ENCODE data around the gene SPRR2F. TPM values are rescaled to one million over a fixed set of nuclear protein-coding genes. Genes with fewer than 3 reads are reported as not detected.

Gene SPRR2F
- total RNA-seq, 2 donors from 2014 or later = not detected

DNA sequence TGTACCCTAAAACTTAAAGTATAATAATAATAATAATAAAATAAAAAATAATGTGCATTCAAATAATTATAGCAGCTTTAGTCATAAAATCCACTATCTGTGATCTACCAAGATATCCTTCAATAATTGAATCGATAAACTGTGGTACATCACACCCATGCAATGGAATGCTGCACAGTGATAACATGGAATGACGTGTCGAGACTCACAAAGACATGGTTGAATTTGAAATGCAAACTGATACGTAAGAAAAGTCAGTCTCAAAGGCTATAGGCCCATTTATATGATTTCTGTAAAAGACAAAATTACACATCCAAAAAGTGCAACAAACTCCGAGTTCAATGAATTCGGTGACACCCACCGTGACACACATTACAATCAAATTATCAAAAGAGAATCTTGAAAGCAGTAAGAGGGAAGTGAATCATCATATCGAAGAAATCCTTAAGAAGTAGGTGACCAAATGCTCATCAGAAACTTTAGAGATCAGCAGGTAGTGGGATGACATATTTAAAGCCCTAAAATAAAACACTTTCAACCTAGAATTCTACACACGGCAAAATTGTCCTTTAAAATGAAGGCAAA lies 13.8 kb downstream of the SPRR2F start:
- Mint-ChIP-seq H3K36me3 (ENCODE audit: low read depth) (no peaks in the 10 kb centered on the region), H3K27me3 (ENCODE audit: insufficient read depth) (no peaks in the 10 kb centered on the region), H3K9me3 (no peaks in the 10 kb centered on the region), H3K4me1 (no peaks in the 10 kb centered on the region), H3K27ac (no peak overlapping the region), H3K4me3 (no peak overlapping the region)
- Histone ChIP-seq H3K9ac (ENCODE audit: extremely low read depth, low read length, poor library complexity, severe bottlenecking) (no peak overlapping the region), H3K9me3 (ENCODE audit: control insufficient read depth, low read length) (no peaks in the 10 kb centered on the region), H3K27ac (ENCODE audit: low read depth, low read length) (no peak overlapping the region), H3K36me3 (ENCODE audit: control insufficient read depth, insufficient read depth, low read length) (no peaks in the 10 kb centered on the region), H3K27me3 (ENCODE audit: control insufficient read depth, insufficient read depth, low read length, poor library complexity, severe bottlenecking) (no peaks in the 10 kb centered on the region), H3K4me3 (ENCODE audit: low read length) (no peak overlapping the region), H3K4me1 (ENCODE audit: control insufficient read depth, insufficient read depth, low read length) (no peaks in the 10 kb centered on the region)
- WGBS, 2 experiments (ENCODE audit: insufficient coverage in 1 of 2, insufficient read length in 1 of 2) = 91 to 93% methylated on average over 4 to 9 of the region's 9 CpGs
- TF ChIP-seq, protein P1, sequence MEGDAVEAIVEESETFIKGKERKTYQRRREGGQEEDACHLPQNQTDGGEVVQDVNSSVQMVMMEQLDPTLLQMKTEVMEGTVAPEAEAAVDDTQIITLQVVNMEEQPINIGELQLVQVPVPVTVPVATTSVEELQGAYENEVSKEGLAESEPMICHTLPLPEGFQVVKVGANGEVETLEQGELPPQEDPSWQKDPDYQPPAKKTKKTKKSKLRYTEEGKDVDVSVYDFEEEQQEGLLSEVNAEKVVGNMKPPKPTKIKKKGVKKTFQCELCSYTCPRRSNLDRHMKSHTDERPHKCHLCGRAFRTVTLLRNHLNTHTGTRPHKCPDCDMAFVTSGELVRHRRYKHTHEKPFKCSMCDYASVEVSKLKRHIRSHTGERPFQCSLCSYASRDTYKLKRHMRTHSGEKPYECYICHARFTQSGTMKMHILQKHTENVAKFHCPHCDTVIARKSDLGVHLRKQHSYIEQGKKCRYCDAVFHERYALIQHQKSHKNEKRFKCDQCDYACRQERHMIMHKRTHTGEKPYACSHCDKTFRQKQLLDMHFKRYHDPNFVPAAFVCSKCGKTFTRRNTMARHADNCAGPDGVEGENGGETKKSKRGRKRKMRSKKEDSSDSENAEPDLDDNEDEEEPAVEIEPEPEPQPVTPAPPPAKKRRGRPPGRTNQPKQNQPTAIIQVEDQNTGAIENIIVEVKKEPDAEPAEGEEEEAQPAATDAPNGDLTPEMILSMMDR (conservative IDR thresholded peaks at IDR 0.05) = no peak
- no peak for DNase-seq

DNA sequence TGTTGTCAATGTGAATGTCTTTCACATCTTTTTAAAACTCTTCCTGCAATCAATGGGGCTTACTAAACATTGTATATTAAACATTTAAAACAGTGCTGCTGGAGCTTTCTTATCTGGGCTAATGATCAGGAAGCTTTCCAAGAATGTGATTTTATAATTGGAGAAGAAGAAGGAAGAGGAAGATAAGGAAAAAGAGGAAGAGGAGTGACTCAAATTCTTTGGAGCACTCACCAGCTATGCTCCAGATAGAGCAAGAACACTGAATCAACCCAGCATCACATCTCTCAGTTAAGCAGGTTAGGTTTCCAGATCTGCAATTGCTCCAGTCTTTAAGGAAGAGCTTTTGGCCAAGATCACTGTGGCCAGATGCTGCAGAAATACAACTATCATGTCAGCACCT lies 17.6 kb downstream of the SPRR2F start:
- no peak for DNase-seq
- no peak overlapping the region for H3K4me3 ChIP-seq (ENCODE audit: low read length)
- no peaks in the 10 kb centered on the region for H3K4me1 Mint-ChIP-seq
- H3K36me3 ChIP-seq (ENCODE audit: control insufficient read depth, insufficient read depth, low read length) = no peaks in the 10 kb centered on the region
- no peak overlapping the region for H3K27ac ChIP-seq (ENCODE audit: low read depth, low read length)
- H3K9ac ChIP-seq (ENCODE audit: extremely low read depth, low read length, poor library complexity, severe bottlenecking) = no peak overlapping the region
- no peaks in the 10 kb centered on the region for H3K27me3 Mint-ChIP-seq (ENCODE audit: insufficient read depth)
- TF ChIP-seq, protein P1 (conservative IDR thresholded peaks at IDR 0.05) = no peak
- no peaks in the 10 kb centered on the region for H3K4me1 ChIP-seq (ENCODE audit: control insufficient read depth, insufficient read depth, low read length)
- no peaks in the 10 kb centered on the region for H3K27me3 ChIP-seq (ENCODE audit: control insufficient read depth, insufficient read depth, low read length, poor library complexity, severe bottlenecking)
- no peak overlapping the region for H3K4me3 Mint-ChIP-seq
- no peaks in the 10 kb centered on the region for H3K36me3 Mint-ChIP-seq (ENCODE audit: low read depth)
- H3K9me3 ChIP-seq (ENCODE audit: control insufficient read depth, low read length) = no peaks in the 10 kb centered on the region
- H3K27ac Mint-ChIP-seq = no peak overlapping the region
- H3K9me3 Mint-ChIP-seq = no peaks in the 10 kb centered on the region

DNA sequence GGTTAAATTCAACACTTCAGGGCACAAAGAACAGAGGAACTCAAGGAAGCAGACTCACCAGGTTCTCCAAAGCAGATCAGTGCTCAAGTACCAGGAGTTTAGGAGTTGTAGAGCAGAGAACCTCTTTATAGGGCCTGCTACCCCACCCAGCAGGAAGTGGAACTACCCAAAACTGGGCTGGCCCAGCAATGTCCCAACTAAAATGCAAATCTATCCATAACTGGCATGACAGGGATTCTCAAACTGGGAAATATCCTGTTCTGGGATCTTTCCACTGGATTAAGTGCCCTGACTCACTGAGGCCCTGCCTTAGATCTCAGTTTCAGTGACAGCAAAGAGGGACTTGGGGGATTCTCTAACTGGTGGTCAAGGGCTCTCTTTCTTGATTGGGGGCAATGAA lies 18.9 kb downstream of the SPRR2F start, which contains the start of gene SPRR2E:
SPRR2E (minus strand) TSS at position 101 of the 400 bp plus-strand sequence. CDS start 775 bp downstream, outside the sequence.
- Mint-ChIP-seq H3K27ac (no peak within 1 kb of the TSS), H3K36me3 (ENCODE audit: low read depth) (no peaks in the 10 kb centered on the region)
- no peaks in the 10 kb centered on the region for H3K36me3 ChIP-seq (ENCODE audit: control insufficient read depth, insufficient read depth, low read length)

More for the DNA sequence above, 18.9 kb downstream of the SPRR2F start, which contains the start of gene SPRR2E:
- no peaks in the 10 kb centered on the region for H3K9me3 Mint-ChIP-seq
- H3K4me3 Mint-ChIP-seq = no peak within 1 kb of the TSS
- Histone ChIP-seq H3K27me3 (ENCODE audit: control insufficient read depth, insufficient read depth, low read length, poor library complexity, severe bottlenecking) (no peaks in the 10 kb centered on the region), H3K4me1 (ENCODE audit: control insufficient read depth, insufficient read depth, low read length) (no peaks in the 10 kb centered on the region), H3K9me3 (ENCODE audit: control insufficient read depth, low read length) (no peaks in the 10 kb centered on the region), H3K9ac (ENCODE audit: extremely low read depth, low read length, poor library complexity, severe bottlenecking) (no peak within 1 kb of the TSS), H3K4me3 (ENCODE audit: low read length) (no peak within 1 kb of the TSS), H3K27ac (ENCODE audit: low read depth, low read length) (no peak within 1 kb of the TSS)
- H3K27me3 Mint-ChIP-seq (ENCODE audit: insufficient read depth) = no peaks in the 10 kb centered on the region
- no peaks in the 10 kb centered on the region for H3K4me1 Mint-ChIP-seq
- DNase-seq = no peak
- TF ChIP-seq, protein P1 (conservative IDR thresholded peaks at IDR 0.05) = no peak

All from endodermal cell (in vitro differentiated cells).